Dermis microvascular lymphatic vessel endothelial cell (primary cell): ENCODE data around the gene PFKM. TPM values are rescaled to one million over a fixed set of nuclear protein-coding genes. Genes with fewer than 3 reads are reported as not detected.
A peak's percentile ranks its signal among the peaks of the same experiment; 100 is the strongest.

Experiments used
- DNase-seq, 2 donors: peaks; one replicate each; pipeline versions ENCODE4 v3.0.0 to v3.0.0-alpha.2; 2010; ENCODE audit warnings: low read depth in 2 of 2
- total RNA-seq: library from RNA; depleted of rRNA; stranded (reverse); fragments of >200 nt; gene quantifications from 2 replicates; pipeline ENCODE4 v1.2.1, GENCODE V29; 2014

Gene PFKM
- total RNA-seq, 1 donor from 2014 or later = 36.3 TPM

GRCh38 chr12:48185181-48185919 is 66.2 kb downstream of the PFKM start:
- no peak for DNase-seq

- DNase-seq = no peak
Observed at GRCh38 chr12:48187916-48188695, 68.9 kb downstream of the PFKM start.

DNA sequence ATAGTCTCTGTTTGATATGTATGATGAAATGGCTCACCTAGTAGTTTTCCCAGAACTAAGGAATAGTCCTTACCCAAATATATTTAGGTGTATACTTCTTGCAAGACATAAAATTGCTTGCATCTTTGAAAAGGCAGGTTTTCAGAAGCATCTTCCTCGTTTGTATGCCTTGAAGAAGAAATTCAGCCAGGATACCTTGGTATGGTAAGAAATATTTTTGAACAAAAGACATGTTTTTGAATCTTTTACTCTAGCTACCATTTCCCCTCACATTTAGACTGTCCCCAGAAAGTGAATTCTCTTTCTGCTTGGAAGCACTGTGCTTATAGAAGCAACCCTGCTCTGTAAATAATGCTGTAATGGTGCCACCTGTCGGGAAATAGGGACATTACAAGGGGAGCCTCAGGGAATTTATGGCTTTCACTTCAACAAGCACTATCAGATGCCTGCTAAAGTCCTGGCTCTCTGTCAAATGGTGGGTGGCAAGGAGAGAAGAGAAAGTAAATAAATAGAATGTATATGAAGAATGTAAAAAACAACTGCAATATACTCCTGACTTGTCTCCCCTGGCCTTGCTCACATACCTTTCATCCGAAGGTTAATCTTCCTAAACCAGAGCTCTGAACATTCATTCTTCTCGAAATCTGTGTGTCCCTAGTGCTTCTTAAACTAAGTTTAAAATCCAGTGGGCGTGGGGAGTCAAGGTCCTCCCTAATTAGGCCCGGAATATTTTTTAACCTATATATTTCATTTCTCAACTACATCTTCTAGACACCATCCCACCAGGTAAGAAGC is 70.4 kb downstream of the PFKM start:
- peak; percentile 34 to 65 for DNase-seq

DNA sequence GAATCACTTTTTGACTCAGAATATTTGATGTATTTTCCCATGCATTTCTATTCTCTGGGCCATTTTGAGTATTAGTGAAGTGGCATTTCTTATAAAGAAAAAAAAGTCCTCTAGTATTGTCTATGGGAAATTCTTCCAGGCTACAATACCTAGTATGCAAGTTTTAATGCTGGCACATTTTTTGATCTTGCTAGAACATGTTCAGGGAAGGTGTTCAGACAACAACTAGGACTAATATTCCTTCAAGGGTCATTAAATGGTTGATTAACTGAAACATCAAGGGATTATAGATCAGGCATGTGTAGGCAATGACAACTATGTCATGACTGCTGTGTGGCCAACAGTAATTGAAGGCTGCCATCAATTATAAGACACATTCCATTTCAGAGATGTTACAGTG is 71.9 kb downstream of the PFKM start:
- no peak for DNase-seq

- DNase-seq = no peak
Observed at GRCh38 chr12:48192861-48193260, 73.7 kb downstream of the PFKM start.

DNA sequence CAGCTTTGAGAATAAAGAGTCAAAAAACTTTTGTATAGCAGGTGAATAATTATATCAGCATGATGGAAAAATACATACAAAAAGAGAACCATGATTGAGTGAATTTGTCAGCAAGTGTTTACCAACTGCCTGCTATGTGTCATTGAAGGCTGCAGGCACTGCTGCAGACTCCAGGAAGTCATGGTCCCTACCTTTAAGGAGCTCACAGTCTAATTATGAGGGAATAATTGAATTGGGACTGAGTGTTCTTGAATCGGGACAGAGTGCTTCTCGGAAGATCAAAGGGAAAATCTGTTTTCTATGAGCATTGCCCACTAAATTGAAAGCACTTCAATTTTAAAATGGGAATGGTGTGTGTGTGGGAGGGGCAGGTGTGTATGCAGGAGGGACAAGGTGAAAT is 74.5 kb downstream of the PFKM start:
- DNase-seq = no peak

GRCh38 chr12:48194799-48195201 is 75.6 kb downstream of the PFKM start:
- DNase-seq = no peak

Other genes with a start within 250 kb of the PFKM start
- gene VDR, start 214.4 kb upstream of the PFKM start, total RNA-seq = under 0.01 TPM in 2 replicates
- 54.6 and 68.0 TPM in 2 replicates for gene TMEM106C, start 155.8 kb upstream of the PFKM start, total RNA-seq
- gene COL2A1, start 114.9 kb upstream of the PFKM start, total RNA-seq = not detected in 2 replicates
- gene SENP1, start 13.3 kb upstream of the PFKM start, total RNA-seq = 9.6 and 11.1 TPM in 2 replicates
- gene ASB8, start 38.2 kb downstream of the PFKM start, total RNA-seq = 14.0 and 15.6 TPM in 2 replicates
- gene CCDC184, start 64.3 kb downstream of the PFKM start, total RNA-seq = under 0.01 TPM in 1 of 2 replicates, not detected in the other
- not detected in 2 replicates for gene OR10AD1, start 83.9 kb downstream of the PFKM start, total RNA-seq
- gene ZNF641, start 231.6 kb downstream of the PFKM start, total RNA-seq = 0.51 and 1.0 TPM in 2 replicates